NK-92 (cell line): ENCODE measurements around the gene PTPN5.
A peak's percentile ranks its signal among the peaks of the same experiment; 100 is the strongest.

Source experiments
- DNase-seq: peaks from one replicate; lab custom pipeline; 2025; ENCODE audit not compliant: unreplicated experiment; lab: John Stamatoyannopoulos, UW

Gene PTPN5

DNA sequence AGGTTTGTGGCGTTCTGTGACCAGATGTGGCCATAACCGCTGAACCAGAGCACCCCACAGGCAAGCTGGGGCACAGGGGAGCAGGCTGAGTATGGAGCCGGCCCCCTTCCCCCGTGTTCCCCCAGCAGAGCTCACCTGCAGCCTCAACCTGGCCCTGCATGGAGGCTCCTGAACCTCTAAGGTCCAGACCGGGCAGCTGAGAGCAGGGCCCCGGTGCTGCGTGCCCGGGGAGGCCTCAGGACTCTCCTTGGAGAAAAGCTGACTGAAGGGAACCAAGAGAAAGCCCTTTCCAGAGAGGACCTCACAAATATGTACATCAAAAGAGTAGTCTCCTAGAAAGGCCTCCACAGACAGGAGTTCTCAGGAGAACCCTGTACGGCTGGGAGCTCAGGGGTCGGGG is 48.2 kb downstream of the PTPN5 start:
- DNase-seq: no peak

DNA sequence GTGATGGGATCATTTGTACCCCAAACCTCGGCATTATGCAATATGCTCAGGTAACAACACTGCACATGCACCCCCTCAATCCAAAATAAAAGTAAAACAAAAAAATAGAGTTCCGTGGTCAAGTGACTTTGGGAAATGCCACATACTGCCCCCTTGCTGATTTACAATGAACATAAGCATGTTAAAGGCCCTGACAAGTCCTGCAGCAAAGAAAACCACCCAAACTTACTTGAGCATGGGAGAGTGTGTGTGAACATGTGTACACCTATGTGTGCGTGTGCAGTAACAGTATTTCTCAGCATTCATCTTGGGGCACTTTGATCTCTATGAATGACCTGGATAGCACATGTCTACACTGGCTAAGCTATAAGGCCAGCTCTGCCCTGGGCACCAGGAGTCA is 49.8 kb downstream of the PTPN5 start:
- DNase-seq: no peak

DNA sequence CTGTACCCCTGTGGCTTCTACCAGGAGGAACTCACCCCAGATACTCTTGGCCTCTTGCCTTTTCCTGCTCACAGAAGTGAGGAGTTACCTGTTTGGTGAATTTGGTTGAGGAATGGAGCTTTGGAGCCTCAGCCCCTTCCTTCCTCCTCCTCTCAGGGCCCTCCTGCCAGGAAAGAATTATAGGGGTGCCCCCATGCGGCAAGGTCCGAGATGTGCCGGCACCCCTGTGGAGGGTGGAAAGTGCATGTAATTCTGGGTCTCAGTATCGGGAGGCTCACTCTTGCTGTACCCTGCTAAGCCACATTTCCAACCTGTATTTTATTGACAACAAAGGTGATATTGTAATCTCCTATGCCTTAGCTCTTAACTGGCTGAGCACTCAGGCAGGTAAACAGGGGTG is 51.9 kb downstream of the PTPN5 start:
- no peak for DNase-seq

DNA sequence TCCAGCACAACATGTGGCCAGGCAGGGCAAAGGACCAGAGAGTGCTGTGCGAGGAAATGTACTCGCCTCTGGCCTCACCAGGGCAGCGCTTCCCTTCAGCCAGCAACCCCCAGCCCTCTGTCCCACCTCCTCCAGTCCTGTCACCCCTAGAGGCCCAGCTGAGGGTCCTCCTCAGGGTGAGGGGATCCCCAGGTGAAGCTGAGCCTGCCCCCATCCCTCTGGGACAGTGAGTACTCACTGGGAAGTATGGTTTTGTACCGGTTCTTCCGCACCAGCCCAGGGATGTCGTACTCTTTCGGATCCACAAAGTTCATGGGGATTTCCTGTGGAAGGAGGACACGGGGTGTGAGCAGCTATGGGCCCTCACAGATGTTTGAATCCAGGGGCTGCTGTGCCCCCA is 54.0 kb downstream of the PTPN5 start:
- no peak for DNase-seq

DNA sequence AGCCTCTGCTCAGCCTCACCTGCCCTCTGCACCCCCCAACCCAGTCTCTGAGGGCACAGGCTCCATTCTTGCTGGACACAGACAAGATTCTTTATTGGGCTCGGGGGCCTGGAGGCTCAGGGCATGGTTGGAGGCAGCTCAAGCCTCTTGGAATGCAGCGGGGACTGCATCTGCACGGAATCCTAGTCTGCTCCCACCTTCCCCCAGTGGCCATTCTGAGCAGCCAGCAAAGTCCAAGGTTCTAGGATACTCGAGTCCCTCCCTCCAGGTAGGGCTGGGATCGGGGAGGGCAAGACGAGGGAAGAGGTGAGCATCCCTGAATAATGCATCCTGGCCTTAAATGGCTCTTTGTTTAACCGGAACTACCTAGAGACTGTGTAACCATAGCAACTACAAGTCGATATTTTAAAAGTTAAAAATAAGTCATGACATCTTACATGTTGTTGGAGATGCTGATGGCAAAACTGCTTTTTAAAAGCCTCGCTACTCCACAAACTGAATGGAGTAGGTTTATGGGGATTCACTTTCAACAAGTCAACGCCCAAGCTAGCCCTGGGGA is 54.9 kb downstream of the PTPN5 start:
- DNase-seq: no peak

DNA sequence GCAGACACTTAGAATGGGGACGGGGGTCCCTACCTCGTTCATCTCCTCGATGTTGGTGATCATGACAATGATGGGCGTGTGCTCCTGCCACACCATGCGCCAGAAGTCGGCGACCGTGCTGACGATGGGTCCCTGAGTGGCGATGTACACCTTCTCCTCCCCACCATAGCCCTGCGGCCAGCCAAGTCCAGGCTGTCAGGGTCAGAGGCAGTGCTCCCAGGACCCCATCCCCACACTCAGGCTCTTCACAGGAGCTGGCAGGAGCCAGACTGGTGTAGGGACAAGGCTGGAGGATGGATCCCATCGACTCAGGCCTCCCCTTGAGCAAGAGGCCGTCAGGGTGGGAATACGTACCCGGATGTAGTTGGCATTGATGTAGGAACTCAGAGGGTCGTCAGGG is 58.4 kb downstream of the PTPN5 start:
- no peak for DNase-seq

DNA sequence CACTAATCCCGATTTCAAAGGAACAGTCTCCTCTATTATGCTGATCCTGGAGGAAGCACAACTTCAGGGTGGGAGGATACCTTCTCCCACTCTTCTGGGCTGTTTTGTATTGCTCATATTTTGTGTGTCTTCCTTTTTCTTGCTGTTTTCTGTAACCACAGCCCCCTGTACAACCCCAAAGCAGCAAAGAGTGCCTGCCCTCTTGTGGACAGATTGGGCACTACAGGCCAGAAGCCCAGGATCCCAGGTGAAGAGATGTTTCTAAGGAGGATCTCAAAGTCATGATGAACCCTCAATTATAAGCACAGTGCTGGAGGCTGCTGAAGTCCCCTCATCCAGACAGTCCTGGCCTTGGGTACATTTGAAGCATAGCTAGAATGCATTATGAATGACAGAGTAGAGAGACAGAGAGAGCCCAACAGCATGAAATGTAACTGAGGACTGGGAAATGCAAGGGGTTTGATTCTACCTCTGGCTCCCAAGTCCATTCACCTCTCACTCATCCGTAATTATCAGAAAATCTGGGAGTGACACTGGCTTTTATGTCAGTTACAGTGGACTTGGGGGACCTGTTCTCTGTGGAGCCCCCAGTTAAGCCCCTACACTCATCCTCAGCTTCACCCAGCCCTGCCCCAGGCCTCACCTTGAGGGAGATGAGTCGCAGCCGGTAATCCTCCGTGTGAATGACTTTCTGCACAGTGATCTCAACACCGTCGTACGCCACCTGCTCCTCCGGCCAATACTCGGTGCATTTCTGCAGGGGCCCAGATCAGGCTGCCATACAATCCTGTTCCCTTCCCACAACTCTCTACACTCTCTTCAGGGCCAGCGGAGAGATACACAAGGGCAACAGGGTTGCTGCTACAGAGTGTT is 59.4 kb downstream of the PTPN5 start:
- no peak for DNase-seq

DNA sequence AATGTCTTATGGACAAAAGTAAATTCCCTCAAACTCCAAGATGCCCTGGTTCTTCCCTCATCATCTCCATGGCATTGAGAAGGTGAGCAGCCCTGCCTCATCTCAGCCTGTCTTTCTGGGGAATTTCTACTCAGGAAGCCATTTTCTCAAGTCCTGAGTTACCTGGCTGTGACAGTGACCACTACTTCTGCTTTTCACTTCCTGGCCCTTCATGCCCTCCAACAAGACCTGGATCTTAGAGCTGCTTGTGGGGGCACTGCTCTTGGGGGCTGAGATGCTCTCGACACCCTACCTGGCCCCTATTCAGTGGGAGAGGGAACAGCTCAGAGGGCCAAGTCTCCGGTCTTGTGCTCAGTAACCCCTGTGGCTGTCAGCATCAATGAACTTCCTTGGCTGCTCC is 60.2 kb downstream of the PTPN5 start:
- DNase-seq: no peak

DNA sequence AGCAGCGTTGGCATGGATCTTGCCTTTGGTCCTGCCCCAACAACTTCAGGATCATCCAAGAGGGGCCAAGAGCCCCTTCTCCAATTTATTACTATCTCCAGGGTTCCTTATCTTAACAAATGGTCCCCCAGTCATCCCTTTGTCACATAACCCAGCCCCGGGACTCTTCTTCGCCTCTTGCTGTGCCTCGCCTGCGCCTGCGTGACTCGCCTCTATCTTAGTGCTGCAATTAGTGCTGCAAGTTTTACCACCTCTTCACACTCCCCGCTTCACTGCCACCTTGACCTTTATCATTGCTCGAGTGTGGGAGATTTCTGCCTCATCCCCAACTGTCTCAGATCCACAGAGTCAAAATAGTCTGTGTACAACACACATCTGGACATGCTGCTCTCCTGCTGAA is 61.6 kb downstream of the PTPN5 start:
- DNase-seq: no peak

DNA sequence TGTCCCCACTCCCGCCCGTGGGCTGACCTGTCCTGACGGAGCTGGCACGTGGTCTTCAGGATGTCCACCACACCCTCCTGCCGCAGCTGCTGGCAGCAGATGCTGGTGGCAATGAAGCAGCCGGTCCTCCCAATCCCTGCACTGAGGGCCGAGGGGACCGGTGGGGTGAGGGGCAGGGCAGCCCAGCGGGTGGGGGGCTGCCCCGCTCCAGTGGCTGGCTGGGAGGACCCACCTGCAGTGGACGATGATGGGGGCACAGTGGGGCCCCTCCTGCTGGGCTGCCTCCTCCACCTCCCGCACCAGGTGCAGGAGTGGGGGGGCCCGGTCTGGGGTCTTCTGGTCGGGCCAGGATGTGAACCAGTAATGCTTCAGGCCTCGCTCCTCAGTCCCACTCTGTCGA is 62.2 kb downstream of the PTPN5 start:
- DNase-seq: no peak

DNA sequence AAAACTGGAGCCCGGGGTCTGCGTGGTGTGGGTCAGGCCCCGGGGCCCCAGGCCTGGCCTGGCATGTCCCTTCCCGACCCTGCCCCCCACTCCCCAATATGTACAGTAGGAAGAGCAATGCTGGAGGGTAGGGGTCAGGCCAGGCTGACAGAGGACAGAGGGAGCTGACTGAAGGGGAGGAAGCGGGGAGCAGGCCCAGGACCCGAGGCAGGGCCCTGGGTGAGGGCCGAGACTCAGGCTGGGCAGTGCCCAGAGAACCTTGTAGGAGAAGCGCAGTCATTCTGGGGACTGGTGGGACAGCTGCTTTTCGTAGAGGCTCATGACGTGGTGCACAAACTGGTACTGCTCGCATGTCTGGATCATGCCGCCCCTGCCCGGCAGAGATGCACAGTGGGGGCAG is 62.9 kb downstream of the PTPN5 start:
- DNase-seq: no peak

DNA sequence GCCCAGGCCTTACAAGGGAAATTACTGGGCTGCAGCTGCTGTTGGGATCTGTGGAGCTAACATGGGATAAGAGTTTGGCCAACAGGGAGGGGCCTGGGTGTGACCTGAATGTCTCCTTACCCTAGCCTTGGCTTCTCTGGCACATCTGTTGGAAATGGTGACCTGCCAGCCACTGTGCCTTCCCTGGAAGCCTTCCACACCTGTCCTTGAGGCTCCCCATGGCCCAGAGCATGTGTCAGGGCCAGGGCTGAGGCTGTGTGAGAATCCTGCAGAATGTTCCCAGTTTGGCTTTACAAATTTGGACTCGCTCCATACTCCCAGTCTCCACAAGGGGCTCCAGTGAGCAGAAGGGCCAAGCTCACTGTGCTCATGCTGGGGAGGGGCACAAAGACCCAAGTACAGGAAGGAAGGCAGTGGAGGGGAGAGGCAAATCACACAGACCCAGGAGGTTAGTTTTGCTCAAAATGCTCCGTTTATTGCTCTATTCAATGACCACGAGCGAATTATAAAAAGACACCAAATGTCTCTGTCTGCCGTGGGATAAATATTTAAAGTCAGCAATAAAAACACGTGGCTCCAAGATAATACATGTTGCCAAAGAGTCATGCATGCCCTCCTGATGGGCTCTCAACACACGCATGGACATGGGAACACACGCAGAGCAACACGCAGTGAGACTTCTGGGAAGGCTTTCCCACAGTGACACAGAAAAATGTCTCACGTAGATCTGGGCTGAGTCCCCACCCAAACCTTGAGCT is 63.9 kb downstream of the PTPN5 start:
- DNase-seq: no peak

DNA sequence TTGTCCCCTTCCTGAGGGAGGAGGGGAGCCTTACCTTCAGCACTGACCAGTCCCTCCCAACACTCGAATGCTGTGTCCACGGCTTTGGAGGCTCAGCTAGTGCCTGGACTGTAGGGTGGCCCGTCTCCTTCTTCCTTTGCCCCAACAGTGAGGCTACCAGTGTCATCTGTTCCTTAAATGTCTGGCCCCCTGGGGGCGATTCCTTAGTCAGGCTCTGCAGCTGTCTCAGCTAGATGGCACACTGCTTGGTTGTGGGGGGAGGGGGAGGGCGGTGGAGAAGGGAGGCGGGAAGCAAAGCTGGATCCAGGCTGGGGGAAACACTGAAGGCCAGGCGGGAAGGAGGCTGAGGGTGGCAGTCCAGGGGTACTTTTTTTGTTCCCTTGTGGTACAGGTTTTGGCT is 65.6 kb downstream of the PTPN5 start, which contains the start of gene IGSF22:
Gene IGSF22 (minus strand): TSS at position 149 of the 400 bp plus-strand sequence. CDS start 1,952 bp downstream, outside the sequence.
- no peak for DNase-seq

DNA sequence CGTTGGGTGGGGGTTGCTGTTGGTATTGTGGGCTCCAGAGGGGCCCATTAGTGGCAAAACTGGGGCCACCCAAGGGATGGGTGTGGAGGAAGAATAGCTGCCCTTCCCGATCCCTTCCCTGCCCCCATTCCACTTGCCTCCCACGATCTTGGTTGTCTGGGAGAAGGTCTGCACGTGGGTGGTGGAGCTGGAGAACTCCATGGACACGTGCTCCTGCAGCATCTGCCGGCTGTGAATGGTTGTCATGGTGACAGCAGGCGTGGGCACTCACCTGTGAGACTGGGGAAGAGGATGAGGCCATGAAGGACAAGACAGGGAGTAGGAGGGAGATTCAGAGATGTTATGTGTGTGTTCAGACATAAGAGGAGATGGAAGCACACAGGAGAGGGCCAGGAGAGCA is 67.6 kb downstream of the PTPN5 start:
- DNase-seq: no peak

DNA sequence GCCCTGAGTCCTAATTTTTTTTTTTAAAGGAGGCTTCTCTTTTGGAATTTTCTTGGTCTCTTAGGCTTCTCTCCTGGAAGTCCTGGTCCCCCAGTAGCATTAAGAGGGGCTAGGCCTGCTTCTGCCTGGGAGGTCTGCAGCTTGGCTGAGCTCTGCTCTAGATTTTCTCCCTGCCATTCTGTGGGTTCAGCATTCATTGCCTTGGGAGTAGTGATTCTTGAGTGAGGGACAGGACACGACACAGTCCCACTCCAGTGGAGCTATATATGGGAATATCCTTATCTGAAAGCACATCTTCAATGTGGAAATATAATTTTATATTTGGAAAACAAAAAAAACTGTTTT is 69.3 kb downstream of the PTPN5 start:
- no peak for DNase-seq

DNA sequence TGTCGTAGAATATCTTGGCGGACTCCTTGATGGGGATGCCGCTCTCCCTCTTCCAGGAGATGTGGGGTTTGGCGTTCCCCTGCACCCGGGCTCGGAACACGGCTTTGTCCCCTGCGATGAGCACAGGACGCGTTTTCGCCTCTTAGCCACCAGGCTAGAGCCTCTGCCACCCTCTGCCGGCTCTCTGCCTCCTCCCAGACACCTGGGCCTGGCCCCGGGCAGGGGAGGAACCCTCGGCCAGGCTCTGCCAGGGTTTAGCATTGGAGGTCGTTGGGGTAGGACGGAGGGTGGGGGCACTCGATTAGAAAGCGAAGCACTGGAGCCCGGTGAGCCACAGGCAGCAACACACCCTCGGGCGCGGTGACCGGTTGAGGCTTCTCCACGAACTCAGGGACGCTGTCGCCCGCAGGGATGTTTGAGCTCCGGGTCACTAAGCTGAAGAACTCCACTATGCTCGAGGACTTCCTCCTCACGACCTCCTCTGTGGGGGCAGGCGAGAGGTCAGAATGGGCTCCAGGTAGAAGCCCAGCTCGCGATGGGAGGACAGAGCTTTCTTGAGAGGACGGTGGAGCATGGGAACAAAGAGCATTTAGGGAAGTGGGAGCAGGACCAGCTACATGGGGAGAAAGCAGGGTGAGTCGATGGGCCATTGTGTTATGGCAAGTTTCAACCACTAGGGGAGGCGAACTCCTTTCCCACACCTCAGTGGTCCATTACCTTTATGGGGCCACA is 69.9 kb downstream of the PTPN5 start:
- DNase-seq: no peak

DNA sequence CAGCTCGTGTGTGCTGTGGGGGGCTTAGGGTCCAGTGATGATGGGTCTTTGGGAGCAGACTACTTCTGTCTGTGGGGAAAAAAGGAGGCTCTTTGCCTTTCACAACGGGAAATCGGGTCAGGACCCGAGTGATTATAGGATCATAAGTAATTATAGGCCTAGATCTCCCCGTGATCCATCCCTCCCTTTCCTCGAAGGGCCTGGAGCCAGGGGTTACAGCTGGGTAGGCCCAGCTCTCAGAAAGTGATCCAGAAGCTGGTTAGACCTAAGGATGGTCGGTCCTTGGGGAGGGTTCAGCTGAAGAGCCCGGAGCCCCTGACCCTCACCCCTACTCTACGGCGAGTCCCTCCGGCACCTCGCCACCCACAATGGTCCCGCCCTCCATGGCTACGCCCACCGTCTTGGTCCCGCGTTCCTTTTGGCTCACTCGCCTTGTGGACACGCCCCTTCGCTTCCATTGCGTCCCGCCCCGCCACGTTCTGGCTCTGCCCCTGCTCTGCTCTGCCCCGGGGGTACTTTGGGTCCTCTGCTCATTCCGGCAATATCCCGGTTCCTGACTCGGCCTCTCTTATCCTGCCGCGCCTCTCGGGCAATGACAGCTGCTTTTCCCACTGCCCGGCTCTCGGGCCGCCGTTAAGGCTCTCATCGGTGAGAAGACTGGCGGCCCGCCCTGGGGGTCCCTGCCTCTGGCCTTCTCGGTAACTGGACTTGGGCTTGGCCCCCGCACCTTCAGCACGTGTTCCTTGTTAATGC is 70.6 kb downstream of the PTPN5 start:
- DNase-seq: peak; percentile 8

DNA sequence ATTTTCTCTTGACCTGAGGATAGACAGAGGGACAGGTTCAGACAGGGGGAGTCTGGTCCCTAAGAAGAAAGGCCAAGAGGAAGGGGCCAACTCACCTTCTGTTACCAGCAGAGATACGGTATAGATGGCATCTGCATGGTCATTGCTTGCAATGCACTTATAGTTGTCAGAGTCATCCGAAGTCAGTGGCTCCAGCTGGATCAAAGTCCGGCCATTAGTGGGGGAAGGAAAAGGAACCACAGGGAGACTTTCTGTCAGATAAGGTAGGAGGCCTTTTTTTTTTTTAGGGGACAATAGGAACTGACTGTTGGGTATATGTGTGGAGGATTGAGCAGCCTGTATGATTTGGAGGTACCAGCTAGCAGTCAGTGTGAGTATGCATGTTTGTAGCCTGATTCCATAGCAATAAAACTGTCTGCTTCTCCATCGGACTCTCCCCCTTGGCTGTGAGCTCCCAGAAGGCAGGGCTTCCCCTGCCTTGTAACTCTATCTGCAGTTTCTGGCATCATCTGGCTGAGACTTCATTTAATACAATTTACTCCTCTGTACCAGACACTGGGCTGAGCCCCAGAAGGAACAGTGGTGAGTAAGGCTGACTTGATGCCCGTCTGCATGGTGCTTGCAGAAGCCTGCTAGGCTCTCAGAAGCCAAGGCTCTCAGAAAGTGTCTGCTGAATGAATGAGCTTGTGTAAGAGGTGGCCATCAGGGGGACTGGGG is 71.3 kb downstream of the PTPN5 start:
- no peak for DNase-seq

DNA sequence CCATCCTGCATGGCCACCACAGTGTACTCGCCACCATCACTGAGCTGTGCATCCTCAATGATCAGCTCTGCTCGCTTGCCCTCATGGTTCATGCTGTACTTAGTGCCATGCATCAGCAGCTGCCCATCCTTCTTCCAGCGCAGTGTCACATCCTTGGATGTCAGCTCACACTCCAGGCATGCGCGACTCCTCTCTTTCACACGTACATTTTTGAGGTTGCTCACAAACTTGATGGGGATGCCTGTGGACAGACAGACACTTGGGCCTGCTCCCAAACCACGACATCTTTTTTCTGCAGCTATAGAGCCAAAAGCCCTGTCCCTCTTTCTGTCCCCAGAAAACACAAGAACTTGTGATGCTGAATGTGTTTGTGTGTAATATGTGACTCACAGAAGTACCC is 76.1 kb downstream of the PTPN5 start:
- DNase-seq: no peak

DNA sequence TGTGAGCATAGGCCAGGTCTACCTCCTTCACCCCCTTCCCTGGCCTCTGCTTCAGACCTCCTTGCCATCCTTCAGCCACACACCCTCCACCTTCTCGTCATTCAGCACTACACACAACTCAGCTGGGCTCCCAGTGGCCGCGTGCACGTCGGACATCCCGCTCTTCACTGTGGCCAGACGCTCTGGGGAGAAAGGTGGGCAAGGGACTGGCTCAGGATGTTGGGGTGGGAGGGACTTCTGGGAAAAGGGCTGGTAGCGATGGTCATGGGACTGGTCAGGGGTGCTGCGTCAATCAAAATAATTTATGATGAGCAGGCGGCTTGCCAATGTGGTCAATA is 77.2 kb downstream of the PTPN5 start:
- DNase-seq: no peak
